GM12891 (cell line): ENCODE data around the gene FARS2.
A peak's percentile ranks its signal among the peaks of the same experiment; 100 is the strongest.

Experiments
- DNase-seq: peaks from one replicate; pipeline ENCODE4 v3.0.0; 2011; ENCODE audit warnings: low spot score; ENCODE audit not compliant: insufficient read length
- FAIRE-seq: peaks from 2 replicates; lab custom pipeline; 2011; peaks lifted over from hg19 to GRCh38; lab: Jason Lieb, UNC
- PAX5 ChIP-seq: IDR thresholded peaks from 2 replicates; pipeline ENCODE4 v1.6.1; 2011; ENCODE audit warnings: low read length, moderate library complexity, mild to moderate bottlenecking; ENCODE audit not compliant: insufficient read depth, severe bottlenecking
- POLR2A ChIP-seq: IDR thresholded peaks from 2 replicates; pipeline ENCODE4 v1.6.1; 2011; ENCODE audit warnings: low read depth, low read length, control low read depth
- POLR2AphosphoS5 ChIP-seq: IDR thresholded peaks from 2 replicates; pipeline ENCODE4 v1.6.1; 2011; ENCODE audit warnings: low read depth, low read length, control low read depth
- POU2F2 ChIP-seq: IDR thresholded peaks from 2 replicates; pipeline ENCODE4 v1.6.1; 2011; ENCODE audit warnings: low read depth, mild to moderate bottlenecking, control low read depth, low read length, moderate library complexity
- SPI1 ChIP-seq: IDR thresholded peaks from 2 replicates; pipeline ENCODE4 v1.6.1; 2011; ENCODE audit warnings: low read depth, low read length, control low read depth
- TAF1 ChIP-seq: IDR thresholded peaks from 2 replicates; pipeline ENCODE4 v1.6.1; 2011; ENCODE audit warnings: low read depth, low read length, control low read depth

The FARS2 gene

GRCh38 chr6:5670381-5670780 lies 409.1 kb downstream of the FARS2 start:
- FAIRE-seq (no peak), DNase-seq (no peak)
- TF ChIP-seq POLR2AphosphoS5 (no peak), SPI1 (no peak), POU2F2 (no peak), PAX5 (no peak), POLR2A (no peak), TAF1 (no peak)

- no peak for DNase-seq
- FAIRE-seq: no peak
- TF ChIP-seq SPI1: peak; percentile 56; the same call in 1 of the 2 replicates
- no peak for TF ChIP-seq POU2F2
- TF ChIP-seq PAX5: no peak
These were observed 409.7 kb downstream of the FARS2 start for GRCh38 chr6:5670811-5671561.

DNA sequence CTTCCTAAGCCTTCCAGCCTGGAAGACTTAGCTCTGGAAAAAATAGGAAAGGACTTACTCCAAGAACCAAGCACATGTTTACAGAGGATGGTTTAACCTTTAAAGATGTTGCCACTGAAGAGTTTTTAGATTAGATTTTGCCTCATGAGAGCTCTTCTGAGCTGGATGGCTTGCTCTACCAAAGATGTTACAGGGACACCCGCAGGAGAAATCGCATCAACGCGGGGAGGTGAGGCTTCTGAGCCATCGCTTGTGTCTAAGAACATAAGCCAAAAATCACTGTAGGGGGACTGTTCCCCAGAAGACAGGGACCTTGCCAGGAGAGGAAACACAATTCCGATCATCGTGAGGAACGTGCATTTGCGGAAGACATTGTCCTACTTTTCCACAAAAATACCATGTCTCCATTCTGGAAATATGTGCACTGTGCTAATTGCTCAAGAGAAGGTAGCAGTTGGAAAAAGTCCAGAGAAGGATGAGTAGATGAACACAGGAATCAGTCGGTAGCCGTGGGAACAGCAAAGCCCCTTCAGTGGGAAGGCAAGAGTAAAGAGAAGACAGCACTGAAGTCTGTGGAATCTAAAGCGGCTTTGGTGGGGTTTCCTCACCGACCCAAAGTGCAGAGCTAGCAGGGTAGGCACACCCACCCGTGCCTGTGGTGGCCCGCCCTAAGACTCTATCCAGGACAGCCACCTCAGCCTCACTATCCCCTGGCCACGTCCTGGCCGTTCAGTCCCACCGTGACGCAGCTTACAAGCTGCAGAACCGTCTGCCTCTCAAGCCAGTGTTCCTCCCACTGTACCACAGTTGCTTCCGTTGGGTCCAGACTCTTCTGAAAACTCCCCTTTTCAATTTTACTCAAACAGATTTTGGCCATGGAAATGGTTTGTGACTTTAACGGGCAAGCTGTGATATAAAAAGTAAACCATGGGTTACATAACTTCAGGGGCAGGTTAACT lies 410.6 kb downstream of the FARS2 start:
- TF ChIP-seq POLR2A (no peak), SPI1 (no peak), PAX5 (no peak), POU2F2 (no peak), TAF1 (no peak), POLR2AphosphoS5 (no peak)
- DNase-seq: no peak
- no peak for FAIRE-seq

DNA sequence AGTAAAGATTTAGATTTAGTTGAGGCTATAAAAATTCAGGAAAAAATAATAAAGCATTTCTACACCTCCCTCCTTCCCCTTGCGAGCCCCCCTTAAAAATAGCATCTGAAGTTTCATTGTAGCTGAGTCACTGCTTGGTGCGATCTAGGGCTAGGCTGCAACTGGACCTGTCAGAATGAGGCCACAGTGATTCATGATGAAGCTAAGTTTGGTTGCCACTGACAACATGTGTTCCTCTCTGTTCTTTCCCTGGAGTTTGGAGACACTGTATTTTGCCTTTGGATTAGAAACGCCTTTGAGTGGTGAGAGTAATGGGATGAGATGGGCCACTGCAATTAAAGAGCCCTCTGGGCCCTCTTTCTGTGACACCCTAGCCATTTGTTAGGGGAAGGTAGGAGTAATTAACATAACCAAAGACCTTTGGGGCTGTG lies 411.3 kb downstream of the FARS2 start:
- FAIRE-seq (no peak), DNase-seq (no peak)
- TF ChIP-seq POU2F2: no peak
- TF ChIP-seq TAF1: no peak
- no peak for TF ChIP-seq SPI1
- no peak for TF ChIP-seq PAX5
- no peak for TF ChIP-seq POLR2AphosphoS5
- no peak for TF ChIP-seq POLR2A

- no peak for DNase-seq
- TF ChIP-seq POLR2AphosphoS5: no peak
- no peak for TF ChIP-seq PAX5
- no peak for TF ChIP-seq POU2F2
- TF ChIP-seq SPI1: no peak
- TF ChIP-seq POLR2A: no peak
- no peak for TF ChIP-seq TAF1
- FAIRE-seq: no peak
These were observed 411.9 kb downstream of the FARS2 start for GRCh38 chr6:5673019-5673790.

DNA sequence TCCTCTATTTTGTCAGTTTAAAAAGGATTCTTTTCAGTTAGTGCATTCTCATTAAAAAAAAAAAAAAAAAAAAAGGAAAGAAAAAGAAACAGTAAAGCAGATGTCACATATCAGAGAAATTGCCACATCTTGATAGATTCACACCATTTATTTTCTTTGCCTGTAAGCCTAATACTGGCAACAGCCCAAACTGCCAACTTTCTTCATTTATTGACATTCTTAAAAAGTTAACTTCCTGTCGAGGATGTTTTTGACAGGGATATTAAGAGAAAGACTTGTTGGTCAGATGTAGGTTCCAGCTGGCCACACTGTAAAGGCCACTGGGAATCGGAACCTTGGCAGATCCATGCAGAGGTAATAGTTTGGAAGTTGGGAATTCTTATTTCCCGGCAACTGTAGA lies 412.8 kb downstream of the FARS2 start:
- TF ChIP-seq PAX5 (no peak), POLR2A (no peak), POU2F2 (no peak)
- no peak for FAIRE-seq
- DNase-seq: no peak

DNA sequence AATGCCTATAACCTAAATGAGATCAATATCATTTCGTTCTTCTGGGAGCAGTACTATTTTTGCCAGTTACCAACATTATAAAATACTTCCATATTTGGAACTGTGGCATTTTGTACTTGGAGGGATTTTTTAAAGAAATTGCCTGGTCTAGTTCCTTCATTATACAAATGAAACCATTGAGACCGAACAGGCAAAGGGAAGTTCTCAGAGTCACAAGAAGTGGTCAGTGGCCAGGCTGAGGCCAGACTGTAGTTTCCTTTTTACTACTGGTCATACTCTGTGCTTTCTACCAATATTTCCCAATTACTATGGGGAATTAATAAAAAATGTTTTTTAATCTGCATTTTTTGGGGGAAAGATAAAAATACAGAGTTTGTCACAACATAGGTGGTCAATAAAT lies 413.4 kb downstream of the FARS2 start:
- TF ChIP-seq POU2F2 (no peak), POLR2A (no peak), SPI1 (no peak), TAF1 (no peak), POLR2AphosphoS5 (no peak), PAX5 (no peak)
- no peak for DNase-seq
- no peak for FAIRE-seq

- DNase-seq: no peak
- no peak for TF ChIP-seq POU2F2
- no peak for TF ChIP-seq TAF1
- no peak for TF ChIP-seq POLR2AphosphoS5
- no peak for TF ChIP-seq POLR2A
- no peak for TF ChIP-seq SPI1
- no peak for TF ChIP-seq PAX5
These were observed 415.4 kb downstream of the FARS2 start for GRCh38 chr6:5676701-5677100.

GRCh38 chr6:5677219-5678000 lies 416.1 kb downstream of the FARS2 start:
- no peak for DNase-seq
- no peak for FAIRE-seq
- no peak for TF ChIP-seq SPI1
- no peak for TF ChIP-seq POLR2A
- no peak for TF ChIP-seq TAF1
- TF ChIP-seq POU2F2: no peak
- TF ChIP-seq PAX5: no peak
- TF ChIP-seq POLR2AphosphoS5: no peak

More at GRCh38 chr6:5676701-5677100, 415.4 kb downstream of the FARS2 start:
- no peak for FAIRE-seq
